Spinal cord (tissue), 10 donors: ENCODE data around the gene CHTOP. TPM values are rescaled to one million over a fixed set of nuclear protein-coding genes. Genes with fewer than 3 reads are reported as not detected.

Experiments
- DNase-seq, 6 donors: peaks; one replicate each; pipeline versions ENCODE4 v3.0.0 to v3.0.0-alpha.2; 2013 to 2015; ENCODE audit warnings: low spot score in 6 of 6, low read depth in 4 of 6
- H3K27ac ChIP-seq: one replicate; pipeline ENCODE4 v1.5.1; 2013; ENCODE audit warnings: low read depth, low read length, control low read depth
- H3K27me3 ChIP-seq: one replicate; pipeline ENCODE4 v1.6.1; 2013; ENCODE audit warnings: low read length; ENCODE audit not compliant: control insufficient read depth, insufficient read depth
- H3K36me3 ChIP-seq: one replicate; pipeline ENCODE4 v1.6.1; 2013; ENCODE audit warnings: low read length; ENCODE audit not compliant: control insufficient read depth, insufficient read depth
- H3K4me1 ChIP-seq: one replicate; pipeline ENCODE4 v1.6.1; 2013; ENCODE audit warnings: low read length; ENCODE audit not compliant: control insufficient read depth, insufficient read depth
- H3K4me3 ChIP-seq: one replicate; pipeline ENCODE4 v1.5.1; 2013; ENCODE audit warnings: low read depth, low read length, control low read depth
- H3K9me3 ChIP-seq: one replicate; pipeline ENCODE4 v1.6.1; 2013; ENCODE audit warnings: low read length; ENCODE audit not compliant: control insufficient read depth, insufficient read depth
- WGBS: methylation state at CpG from one replicate; pipeline ENCODE4 v1.1.5; 2013; ENCODE audit warnings: missing lambda C conversion rate; ENCODE audit not compliant: insufficient coverage; 5-methylcytosine and 5-hydroxymethylcytosine counted together
- polyA plus RNA-seq, 2 donors: library from polyadenylated mRNA; unstranded; fragments of 120-200 nt; gene quantifications; one replicate each; pipeline ENCODE4 v1.2.1, GENCODE V29; 2013; ENCODE audit not compliant: insufficient read length in 2 of 2
- total RNA-seq, 2 donors: library from RNA; depleted of rRNA in 1 of 2; stranded (reverse); fragments of 120-200 nt in 1 of 2; fragments of >200 nt in 1 of 2; gene quantifications; one replicate each; pipeline versions ENCODE4 v1.2.3 to v1.2.4, GENCODE V29; 2013 to 2014
- donor health status: healthy.

CHTOP gene
- total and polyA plus RNA-seq, 4 donors: 56.9 to 127 (median 86.6) TPM

DNA sequence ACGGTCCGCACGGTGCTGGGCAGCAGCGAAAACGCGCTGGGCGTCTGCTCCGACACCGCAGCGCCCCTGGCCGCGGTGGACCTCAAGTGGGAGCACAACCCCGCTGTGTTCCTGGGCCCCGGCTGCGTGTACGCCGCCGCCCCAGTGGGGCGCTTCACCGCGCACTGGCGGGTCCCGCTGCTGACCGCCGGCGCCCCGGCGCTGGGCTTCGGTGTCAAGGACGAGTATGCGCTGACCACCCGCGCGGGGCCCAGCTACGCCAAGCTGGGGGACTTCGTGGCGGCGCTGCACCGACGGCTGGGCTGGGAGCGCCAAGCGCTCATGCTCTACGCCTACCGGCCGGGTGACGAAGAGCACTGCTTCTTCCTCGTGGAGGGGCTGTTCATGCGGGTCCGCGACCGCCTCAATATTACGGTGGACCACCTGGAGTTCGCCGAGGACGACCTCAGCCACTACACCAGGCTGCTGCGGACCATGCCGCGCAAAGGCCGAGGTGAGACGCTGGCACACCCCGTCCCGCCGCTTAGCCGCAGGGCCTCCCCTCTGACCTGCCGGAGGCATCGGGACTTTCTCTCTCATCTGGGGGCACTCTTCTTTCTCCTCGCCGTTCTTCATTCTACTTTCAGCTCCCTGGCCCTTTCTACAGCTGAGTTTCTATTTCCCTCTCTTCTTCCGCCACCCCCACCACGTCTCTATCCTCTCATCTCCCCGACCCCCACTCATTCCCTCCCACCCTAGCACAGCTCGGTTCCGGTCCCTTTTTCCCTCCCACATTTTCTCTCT lies 45.7 kb downstream of the CHTOP start:
- Histone ChIP-seq H3K9me3 (no peaks in the 10 kb centered on the region), H3K4me3 (peak overlapping the region; percentile 38), H3K27ac (no peak overlapping the region), H3K4me1 (peaks cover 21% of the 10 kb centered on the region), H3K27me3 (peaks cover 40% of the 10 kb centered on the region), H3K36me3 (no peaks in the 10 kb centered on the region)
- peak in 2 of 6 donors; percentile 13 to 26 for DNase-seq
- WGBS: under 1% methylated on average over 73 of the region's 73 CpGs

DNA sequence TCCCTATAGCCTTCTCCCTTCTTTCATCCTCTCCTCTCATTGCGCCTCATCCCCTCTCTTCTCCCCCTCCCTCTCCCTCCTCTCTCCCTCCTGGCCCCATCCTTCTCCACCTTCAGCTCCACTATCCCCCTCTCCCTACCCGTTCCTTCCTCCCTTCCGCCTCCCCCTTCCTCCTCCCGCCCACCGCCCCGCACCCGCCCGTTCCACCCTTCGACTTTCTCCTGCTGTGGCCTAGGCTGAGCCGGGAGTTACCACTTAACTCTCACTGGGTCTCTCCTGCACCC lies 46.2 kb downstream of the CHTOP start:
- no peak overlapping the region for H3K4me3 ChIP-seq
- H3K27me3 ChIP-seq: peaks cover 40% of the 10 kb centered on the region
- H3K9me3 ChIP-seq: no peaks in the 10 kb centered on the region
- peaks cover 21% of the 10 kb centered on the region for H3K4me1 ChIP-seq
- H3K27ac ChIP-seq: no peak overlapping the region
- no peaks in the 10 kb centered on the region for H3K36me3 ChIP-seq
- no peak for DNase-seq
- WGBS: 10% methylated on average over 5 of the region's 10 CpGs

DNA sequence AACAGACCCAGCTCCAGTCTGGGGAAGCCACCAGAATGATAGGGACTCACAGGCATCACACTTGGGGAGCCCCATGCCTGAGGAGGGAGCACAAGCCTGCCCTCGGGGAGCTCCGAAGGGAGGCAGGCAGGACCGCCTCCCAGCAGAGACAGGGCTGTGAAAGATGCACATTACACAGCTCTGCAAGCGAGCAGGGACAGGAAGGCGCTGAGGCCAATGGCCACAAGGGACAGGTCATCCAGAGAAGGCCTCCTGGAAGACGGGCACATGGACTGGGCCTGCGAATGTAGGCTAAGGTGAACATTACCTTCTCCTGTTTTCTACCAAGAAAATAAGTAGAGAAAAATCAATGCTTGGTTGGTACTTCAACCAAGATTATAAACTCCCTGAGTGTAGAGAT lies 48.9 kb downstream of the CHTOP start:
- no peak for DNase-seq
- Histone ChIP-seq H3K27me3 (peaks cover 40% of the 10 kb centered on the region), H3K36me3 (no peaks in the 10 kb centered on the region), H3K27ac (no peak overlapping the region), H3K9me3 (no peaks in the 10 kb centered on the region), H3K4me1 (peaks cover 19% of the 10 kb centered on the region), H3K4me3 (no peak overlapping the region)
- WGBS: 88% methylated on average over 5 of the region's 7 CpGs

DNA sequence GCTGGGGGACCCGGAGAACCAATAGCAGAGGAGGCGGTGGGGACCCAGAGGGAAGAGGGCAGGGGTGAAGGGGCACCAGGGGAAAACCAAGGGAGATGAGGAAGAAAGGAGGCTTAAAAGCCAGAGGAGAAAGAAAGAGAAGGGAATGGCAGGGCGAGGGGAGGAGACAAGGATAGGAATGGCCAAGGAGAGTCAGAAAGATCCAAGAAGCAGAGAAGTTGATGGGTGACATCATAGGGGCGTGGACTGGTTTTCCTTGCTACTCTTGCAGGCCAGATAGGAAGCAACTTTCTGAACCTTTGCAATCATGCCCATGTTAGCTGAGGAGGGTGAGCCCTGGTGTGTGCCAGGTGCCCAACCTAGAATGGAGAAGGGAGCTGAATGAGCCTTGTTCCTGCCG lies 50.0 kb downstream of the CHTOP start:
- Histone ChIP-seq H3K36me3 (no peaks in the 10 kb centered on the region), H3K27ac (no peak overlapping the region), H3K9me3 (no peaks in the 10 kb centered on the region), H3K4me1 (peaks cover 8% of the 10 kb centered on the region), H3K27me3 (peaks cover 28% of the 10 kb centered on the region), H3K4me3 (no peak overlapping the region)
- 87% methylated on average over 5 of the region's 5 CpGs for WGBS
- DNase-seq: no peak

DNA sequence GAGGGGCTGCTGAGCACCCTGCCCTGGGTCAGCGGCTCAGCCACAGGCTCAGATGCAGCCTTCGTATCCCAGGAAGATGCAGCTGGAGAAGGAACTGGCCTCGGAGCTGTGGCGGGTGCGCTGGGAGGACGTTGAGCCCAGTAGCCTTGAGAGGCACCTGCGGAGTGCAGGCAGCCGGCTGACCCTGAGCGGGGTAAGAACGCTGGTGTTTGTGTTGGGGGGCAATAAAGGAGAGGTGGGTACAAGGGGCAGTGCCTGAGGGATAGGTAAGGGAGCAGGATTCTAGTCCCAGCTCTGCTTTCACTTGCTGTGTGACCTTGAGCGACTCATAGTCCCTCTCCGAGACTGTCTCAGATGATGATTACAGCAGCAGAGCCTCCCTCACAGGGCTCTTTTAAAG lies 51.0 kb downstream of the CHTOP start:
- no peak for DNase-seq
- WGBS: 76% methylated on average over 9 of the region's 12 CpGs
- no peak overlapping the region for H3K4me3 ChIP-seq
- H3K4me1 ChIP-seq: no peaks in the 10 kb centered on the region
- H3K27me3 ChIP-seq: peaks cover 18% of the 10 kb centered on the region
- no peaks in the 10 kb centered on the region for H3K9me3 ChIP-seq
- H3K27ac ChIP-seq: no peak overlapping the region
- no peaks in the 10 kb centered on the region for H3K36me3 ChIP-seq

- no peak overlapping the region for H3K4me3 ChIP-seq
- H3K4me1 ChIP-seq: no peaks in the 10 kb centered on the region
- H3K27me3 ChIP-seq: peaks cover 9% of the 10 kb centered on the region
- H3K36me3 ChIP-seq: no peaks in the 10 kb centered on the region
- DNase-seq: no peak
- H3K9me3 ChIP-seq: no peaks in the 10 kb centered on the region
- 60% methylated on average over 9 of the region's 11 CpGs for WGBS
- no peak overlapping the region for H3K27ac ChIP-seq
These were observed 51.9 kb downstream of the CHTOP start for GRCh38 chr1:153685544-153686340.

DNA sequence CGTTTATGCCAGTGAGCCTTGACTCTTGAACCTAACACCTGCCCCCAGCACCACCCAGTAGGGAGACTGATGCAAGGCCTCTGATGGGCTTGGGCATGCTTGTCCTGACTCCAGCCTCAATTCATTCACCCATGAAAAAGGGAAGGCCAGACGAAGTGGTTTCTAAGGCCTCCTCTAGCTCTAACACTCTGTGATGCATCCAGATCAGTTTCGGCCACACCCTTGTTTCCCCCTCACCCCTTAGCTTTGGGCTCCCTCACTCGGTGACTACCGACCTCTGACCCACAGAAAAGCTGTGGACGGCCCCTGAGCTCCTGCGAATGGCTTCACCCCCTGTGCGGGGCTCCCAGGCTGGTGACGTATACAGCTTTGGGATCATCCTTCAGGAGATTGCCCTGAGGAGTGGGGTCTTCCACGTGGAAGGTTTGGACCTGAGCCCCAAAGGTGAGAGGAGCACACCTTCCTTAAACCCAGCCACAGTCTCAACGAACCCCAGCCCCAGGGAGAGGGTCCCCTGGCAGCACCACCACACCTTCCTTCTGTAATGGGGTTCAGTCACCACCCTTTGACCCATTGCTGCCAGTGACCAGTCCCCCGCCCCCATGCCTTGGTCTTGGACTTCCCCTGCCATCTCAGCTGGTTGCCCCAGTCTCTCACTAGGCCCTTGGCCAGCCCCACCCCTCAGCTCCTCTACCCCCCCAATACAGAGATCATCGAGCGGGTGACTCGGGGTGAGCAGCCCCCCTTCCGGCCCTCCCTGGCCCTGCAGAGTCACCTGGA lies 53.7 kb downstream of the CHTOP start:
- DNase-seq: no peak
- no peaks in the 10 kb centered on the region for H3K27me3 ChIP-seq
- no peak overlapping the region for H3K4me3 ChIP-seq
- no peaks in the 10 kb centered on the region for H3K4me1 ChIP-seq
- H3K9me3 ChIP-seq: no peaks in the 10 kb centered on the region
- no peak overlapping the region for H3K27ac ChIP-seq
- 88% methylated on average over 10 of the region's 16 CpGs for WGBS
- H3K36me3 ChIP-seq: no peaks in the 10 kb centered on the region

- H3K27ac ChIP-seq: no peak overlapping the region
- no peaks in the 10 kb centered on the region for H3K36me3 ChIP-seq
- no peaks in the 10 kb centered on the region for H3K4me1 ChIP-seq
- 77% methylated on average over 7 of the region's 7 CpGs for WGBS
- no peaks in the 10 kb centered on the region for H3K27me3 ChIP-seq
- H3K9me3 ChIP-seq: no peaks in the 10 kb centered on the region
- DNase-seq: no peak
- no peak overlapping the region for H3K4me3 ChIP-seq
These were observed 54.4 kb downstream of the CHTOP start for GRCh38 chr1:153688276-153688675.

DNA sequence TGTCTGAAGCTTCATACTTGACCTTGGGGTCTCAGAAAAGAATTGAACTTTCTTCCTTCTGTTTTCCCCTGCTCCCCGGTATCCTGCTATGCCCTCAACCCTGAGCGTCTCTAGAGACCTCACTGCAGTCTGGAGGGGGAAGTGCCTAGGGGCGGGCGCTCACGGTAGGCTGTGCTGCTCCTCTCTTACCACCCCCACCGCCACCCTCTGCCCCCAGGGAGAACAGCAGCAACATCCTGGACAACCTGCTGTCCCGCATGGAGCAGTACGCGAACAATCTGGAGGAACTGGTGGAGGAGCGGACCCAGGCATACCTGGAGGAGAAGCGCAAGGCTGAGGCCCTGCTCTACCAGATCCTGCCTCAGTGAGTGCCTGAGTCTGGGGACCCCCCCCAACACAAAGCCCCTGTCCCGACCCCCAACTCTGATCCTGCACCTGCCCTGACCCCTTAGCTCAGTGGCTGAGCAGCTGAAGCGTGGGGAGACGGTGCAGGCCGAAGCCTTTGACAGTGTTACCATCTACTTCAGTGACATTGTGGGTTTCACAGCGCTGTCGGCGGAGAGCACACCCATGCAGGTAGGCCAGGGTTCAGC lies 55.0 kb downstream of the CHTOP start:
- WGBS: 92% methylated on average over 16 of the region's 18 CpGs
- Histone ChIP-seq H3K36me3 (no peaks in the 10 kb centered on the region), H3K4me1 (no peaks in the 10 kb centered on the region), H3K27ac (no peak overlapping the region), H3K9me3 (no peaks in the 10 kb centered on the region), H3K27me3 (no peaks in the 10 kb centered on the region), H3K4me3 (no peak overlapping the region)
- no peak for DNase-seq
